HepG2 (cell line): ENCODE measurements around the gene PRR29.

Experiments used
- CEBPG ChIP-seq: IDR thresholded peaks from 2 replicates; pipeline ENCODE4 v1.6.1; 2016
- CTCF ChIP-seq: sonication (generic); formaldehyde crosslinking; IDR thresholded peaks from 2 replicates; pipeline ENCODE4 v1.5.0; 2020; ENCODE audit warnings: mild to moderate bottlenecking, missing genetic modification reagents, moderate library complexity
- POLR2A ChIP-seq, 2 experiments: IDR thresholded peaks; 2 replicates each; pipeline ENCODE4 v1.6.1; 2011; ENCODE audit warnings: low read depth in 2 of 2, low read length in 2 of 2, mild to moderate bottlenecking in 1 of 2, moderate library complexity in 1 of 2; ENCODE audit not compliant: insufficient read depth in 1 of 2
- REST ChIP-seq, 2 experiments: IDR thresholded peaks; 2 replicates each; pipeline ENCODE4 v1.6.1; 2011 to 2012; ENCODE audit warnings: low read length in 2 of 2, borderline replicate concordance in 1 of 2, low read depth in 1 of 2, mild to moderate bottlenecking in 1 of 2, moderate library complexity in 1 of 2
- ZBTB2 ChIP-seq: sonication (generic); formaldehyde crosslinking; IDR thresholded peaks from 2 replicates; pipeline ENCODE4 v1.8.0; 2022; ENCODE audit warnings: low read depth, missing genetic modification reagents
- ZNF556 ChIP-seq: sonication (generic); formaldehyde crosslinking; IDR thresholded peaks from 2 replicates; pipeline ENCODE4 v1.4.0; 2020; ENCODE audit warnings: mild to moderate bottlenecking, missing genetic modification reagents, borderline replicate concordance

- TF ChIP-seq REST (IDR thresholded peaks at IDR 0.05; ENCODE audit: borderline replicate concordance in 1 of 2, low read depth in 1 of 2, low read length in 2 of 2), result no peak
- no peak for TF ChIP-seq ZBTB2 (CRISPR knock-in tag)
- no peak for TF ChIP-seq POLR2A (IDR thresholded peaks at IDR 0.05; ENCODE audit: insufficient read depth in 1 of 2, low read depth in 2 of 2, low read length in 2 of 2)
- TF ChIP-seq CEBPG (CRISPR knock-in tag), result no peak
- no peak for TF ChIP-seq CTCF
- TF ChIP-seq ZNF556 (CRISPR knock-in tag), result no peak
These were observed 37.7 kb upstream of the PRR29 start for GRCh38 chr17:63960430-63960829.
